DND-41 (cell line): ENCODE data around the gene CCDC92B.

Experiments used
- EZH2 ChIP-seq: IDR thresholded peaks from 3 replicates; pipeline ENCODE4 v1.6.1; 2012; ENCODE audit warnings: borderline replicate concordance, low read depth, mild to moderate bottlenecking, moderate library complexity, low read length, inconsistent platforms; ENCODE audit not compliant: severe bottlenecking
- TF ChIP-seq, protein P1 (sequence below): IDR thresholded peaks from 2 replicates; pipeline ENCODE4 v1.5.1; 2012; ENCODE audit warnings: borderline replicate concordance, low read length, moderate library complexity, mild to moderate bottlenecking; ENCODE audit not compliant: poor library complexity, severe bottlenecking; ENCODE audit errors: extremely low read depth

GRCh38 chr17:2691069-2691871 lies 58.2 kb downstream of the CCDC92B start:
- TF ChIP-seq, protein P1, sequence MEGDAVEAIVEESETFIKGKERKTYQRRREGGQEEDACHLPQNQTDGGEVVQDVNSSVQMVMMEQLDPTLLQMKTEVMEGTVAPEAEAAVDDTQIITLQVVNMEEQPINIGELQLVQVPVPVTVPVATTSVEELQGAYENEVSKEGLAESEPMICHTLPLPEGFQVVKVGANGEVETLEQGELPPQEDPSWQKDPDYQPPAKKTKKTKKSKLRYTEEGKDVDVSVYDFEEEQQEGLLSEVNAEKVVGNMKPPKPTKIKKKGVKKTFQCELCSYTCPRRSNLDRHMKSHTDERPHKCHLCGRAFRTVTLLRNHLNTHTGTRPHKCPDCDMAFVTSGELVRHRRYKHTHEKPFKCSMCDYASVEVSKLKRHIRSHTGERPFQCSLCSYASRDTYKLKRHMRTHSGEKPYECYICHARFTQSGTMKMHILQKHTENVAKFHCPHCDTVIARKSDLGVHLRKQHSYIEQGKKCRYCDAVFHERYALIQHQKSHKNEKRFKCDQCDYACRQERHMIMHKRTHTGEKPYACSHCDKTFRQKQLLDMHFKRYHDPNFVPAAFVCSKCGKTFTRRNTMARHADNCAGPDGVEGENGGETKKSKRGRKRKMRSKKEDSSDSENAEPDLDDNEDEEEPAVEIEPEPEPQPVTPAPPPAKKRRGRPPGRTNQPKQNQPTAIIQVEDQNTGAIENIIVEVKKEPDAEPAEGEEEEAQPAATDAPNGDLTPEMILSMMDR, result no peak
- no peak for TF ChIP-seq EZH2
